Hepatocyte (in vitro differentiated cells): ENCODE results near the gene NOS1AP.

Experiments used
- CTCF ChIP-seq: fragments of 200-600 bp; sonication (generic); IDR thresholded peaks from 2 replicates; pipeline ENCODE4 v1.5.1; 2016; ENCODE audit warnings: antibody characterized with exemption, mild to moderate bottlenecking; ENCODE audit not compliant: poor library complexity
- EZH2 ChIP-seq: fragments of 200-600 bp; sonication (generic); IDR thresholded peaks from 2 replicates; pipeline ENCODE4 v1.6.1; 2016; ENCODE audit warnings: antibody characterized with exemption, mild to moderate bottlenecking, borderline replicate concordance
- EZH2phosphoT487 ChIP-seq: fragments of 200-600 bp; sonication (generic); IDR thresholded peaks from one replicate; pipeline ENCODE4 v1.6.1; 2018; ENCODE audit warnings: antibody characterized with exemption, mild to moderate bottlenecking, low read depth, moderate library complexity; ENCODE audit not compliant: unreplicated experiment, severe bottlenecking

GRCh38 chr1:162090378-162090777 is 20.9 kb downstream of the NOS1AP start:
- no peak for TF ChIP-seq CTCF
- TF ChIP-seq EZH2 = no peak
- TF ChIP-seq EZH2phosphoT487 = no peak
